A673 (cell line): ENCODE data around the gene ATG5.

Experiments
- CTCF ChIP-seq: fragments of 300-800, 200-600 bp; sonication (generic); conservative IDR thresholded peaks from 2 replicates; pipeline ENCODE4 v1.5.1; 2017; ENCODE audit warnings: low read depth, mild to moderate bottlenecking, antibody characterized with exemption, low read length, moderate library complexity, mixed read lengths
- EZH2 ChIP-seq: fragments of 200-600 bp; sonication (generic); IDR thresholded peaks from 2 replicates; pipeline ENCODE4 v1.6.1; 2017; ENCODE audit warnings: borderline replicate concordance, low read depth, mild to moderate bottlenecking, mixed read lengths, antibody characterized with exemption, low read length; ENCODE audit not compliant: poor library complexity, severe bottlenecking

- TF ChIP-seq CTCF: no peak
- TF ChIP-seq EZH2: no peak
Measured at GRCh38 chr6:106138151-106138550, 187.4 kb downstream of the ATG5 start.
